Measurements from ENCODE around the gene PGBD4.

PGBD4 gene

DNA sequence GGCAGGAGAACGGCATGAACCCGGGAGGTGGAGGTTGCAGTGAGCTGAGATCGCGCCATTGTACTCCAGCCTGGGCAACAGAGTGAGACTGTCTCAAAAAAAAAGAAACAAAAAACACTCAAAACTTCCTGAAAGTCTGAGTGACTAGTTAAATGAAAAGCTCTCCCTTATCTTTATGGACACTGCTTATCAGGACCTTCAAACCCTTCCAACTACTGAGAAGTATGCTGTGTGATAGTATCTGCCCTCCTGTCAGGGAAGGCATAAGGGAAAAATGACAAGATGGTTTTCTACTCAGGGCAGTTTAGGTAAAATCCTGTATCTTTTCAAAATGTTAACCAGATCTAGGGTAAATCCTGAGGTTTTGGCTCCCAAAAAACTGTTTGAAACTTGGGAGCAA is 22.0 kb upstream of the PGBD4 start:
- Histone ChIP-seq H3K4me3 (replicated peaks; ENCODE audit: insufficient read depth, low read length) (no peak overlapping the region), H3K27me3 (ENCODE audit: insufficient read depth, poor library complexity, severe bottlenecking) (no peaks in the 10 kb centered on the region)
- no peak for DNase-seq (ENCODE audit: low read depth in 1 of 2, low spot score in 1 of 2)

DNA sequence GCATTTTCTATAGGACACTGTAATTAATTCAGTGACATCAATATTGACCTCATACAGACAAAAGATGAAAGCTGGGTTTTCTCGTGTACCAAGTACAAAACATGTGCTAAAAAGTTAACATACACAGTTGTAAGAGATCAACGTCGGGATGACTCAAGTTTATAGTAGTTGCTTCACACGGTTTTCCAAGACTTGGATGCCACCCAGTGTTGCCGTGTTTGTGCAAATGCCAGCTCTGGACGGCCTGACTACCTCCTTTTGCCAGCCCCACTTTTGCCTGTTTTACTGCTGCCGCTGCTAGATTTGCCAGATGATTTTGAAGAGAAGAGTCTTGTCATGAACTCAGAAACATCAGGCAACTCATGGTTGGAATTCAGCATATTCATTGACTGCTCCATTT is 17.8 kb upstream of the PGBD4 start:
- no peak overlapping the region for H3K27ac ChIP-seq (replicated peaks)
- TF ChIP-seq GABPA (IDR thresholded peaks at IDR 0.05; ENCODE audit: low read depth) = no peak
- TF ChIP-seq, protein P1, sequence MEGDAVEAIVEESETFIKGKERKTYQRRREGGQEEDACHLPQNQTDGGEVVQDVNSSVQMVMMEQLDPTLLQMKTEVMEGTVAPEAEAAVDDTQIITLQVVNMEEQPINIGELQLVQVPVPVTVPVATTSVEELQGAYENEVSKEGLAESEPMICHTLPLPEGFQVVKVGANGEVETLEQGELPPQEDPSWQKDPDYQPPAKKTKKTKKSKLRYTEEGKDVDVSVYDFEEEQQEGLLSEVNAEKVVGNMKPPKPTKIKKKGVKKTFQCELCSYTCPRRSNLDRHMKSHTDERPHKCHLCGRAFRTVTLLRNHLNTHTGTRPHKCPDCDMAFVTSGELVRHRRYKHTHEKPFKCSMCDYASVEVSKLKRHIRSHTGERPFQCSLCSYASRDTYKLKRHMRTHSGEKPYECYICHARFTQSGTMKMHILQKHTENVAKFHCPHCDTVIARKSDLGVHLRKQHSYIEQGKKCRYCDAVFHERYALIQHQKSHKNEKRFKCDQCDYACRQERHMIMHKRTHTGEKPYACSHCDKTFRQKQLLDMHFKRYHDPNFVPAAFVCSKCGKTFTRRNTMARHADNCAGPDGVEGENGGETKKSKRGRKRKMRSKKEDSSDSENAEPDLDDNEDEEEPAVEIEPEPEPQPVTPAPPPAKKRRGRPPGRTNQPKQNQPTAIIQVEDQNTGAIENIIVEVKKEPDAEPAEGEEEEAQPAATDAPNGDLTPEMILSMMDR (IDR thresholded peaks at IDR 0.05; ENCODE audit: insufficient read depth, low read length) = no peak
- TF ChIP-seq SPI1 (IDR thresholded peaks at IDR 0.05; ENCODE audit: borderline replicate concordance, low read depth) = no peak
- TF ChIP-seq, protein P2, sequence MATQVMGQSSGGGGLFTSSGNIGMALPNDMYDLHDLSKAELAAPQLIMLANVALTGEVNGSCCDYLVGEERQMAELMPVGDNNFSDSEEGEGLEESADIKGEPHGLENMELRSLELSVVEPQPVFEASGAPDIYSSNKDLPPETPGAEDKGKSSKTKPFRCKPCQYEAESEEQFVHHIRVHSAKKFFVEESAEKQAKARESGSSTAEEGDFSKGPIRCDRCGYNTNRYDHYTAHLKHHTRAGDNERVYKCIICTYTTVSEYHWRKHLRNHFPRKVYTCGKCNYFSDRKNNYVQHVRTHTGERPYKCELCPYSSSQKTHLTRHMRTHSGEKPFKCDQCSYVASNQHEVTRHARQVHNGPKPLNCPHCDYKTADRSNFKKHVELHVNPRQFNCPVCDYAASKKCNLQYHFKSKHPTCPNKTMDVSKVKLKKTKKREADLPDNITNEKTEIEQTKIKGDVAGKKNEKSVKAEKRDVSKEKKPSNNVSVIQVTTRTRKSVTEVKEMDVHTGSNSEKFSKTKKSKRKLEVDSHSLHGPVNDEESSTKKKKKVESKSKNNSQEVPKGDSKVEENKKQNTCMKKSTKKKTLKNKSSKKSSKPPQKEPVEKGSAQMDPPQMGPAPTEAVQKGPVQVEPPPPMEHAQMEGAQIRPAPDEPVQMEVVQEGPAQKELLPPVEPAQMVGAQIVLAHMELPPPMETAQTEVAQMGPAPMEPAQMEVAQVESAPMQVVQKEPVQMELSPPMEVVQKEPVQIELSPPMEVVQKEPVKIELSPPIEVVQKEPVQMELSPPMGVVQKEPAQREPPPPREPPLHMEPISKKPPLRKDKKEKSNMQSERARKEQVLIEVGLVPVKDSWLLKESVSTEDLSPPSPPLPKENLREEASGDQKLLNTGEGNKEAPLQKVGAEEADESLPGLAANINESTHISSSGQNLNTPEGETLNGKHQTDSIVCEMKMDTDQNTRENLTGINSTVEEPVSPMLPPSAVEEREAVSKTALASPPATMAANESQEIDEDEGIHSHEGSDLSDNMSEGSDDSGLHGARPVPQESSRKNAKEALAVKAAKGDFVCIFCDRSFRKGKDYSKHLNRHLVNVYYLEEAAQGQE (IDR thresholded peaks at IDR 0.05; ENCODE audit: insufficient replicate concordance, low read depth) = no peak
- no peak for TF ChIP-seq POLR2AphosphoS5 (IDR thresholded peaks at IDR 0.05; ENCODE audit: low read depth)
- DNase-seq (ENCODE audit: low read depth in 1 of 2, low spot score in 1 of 2) = no peak

More for the DNA sequence above, 22.0 kb upstream of the PGBD4 start:
- H3K27ac ChIP-seq (replicated peaks) = no peak overlapping the region
- TF ChIP-seq POLR2AphosphoS5 (IDR thresholded peaks at IDR 0.05; ENCODE audit: low read depth) (no peak), SPI1 (IDR thresholded peaks at IDR 0.05; ENCODE audit: borderline replicate concordance, low read depth) (no peak), GABPA (IDR thresholded peaks at IDR 0.05; ENCODE audit: low read depth) (no peak)
- TF ChIP-seq, protein P1 (IDR thresholded peaks at IDR 0.05; ENCODE audit: insufficient read depth, low read length) = no peak
- TF ChIP-seq, protein P2 (IDR thresholded peaks at IDR 0.05; ENCODE audit: insufficient replicate concordance, low read depth) = no peak

DNA sequence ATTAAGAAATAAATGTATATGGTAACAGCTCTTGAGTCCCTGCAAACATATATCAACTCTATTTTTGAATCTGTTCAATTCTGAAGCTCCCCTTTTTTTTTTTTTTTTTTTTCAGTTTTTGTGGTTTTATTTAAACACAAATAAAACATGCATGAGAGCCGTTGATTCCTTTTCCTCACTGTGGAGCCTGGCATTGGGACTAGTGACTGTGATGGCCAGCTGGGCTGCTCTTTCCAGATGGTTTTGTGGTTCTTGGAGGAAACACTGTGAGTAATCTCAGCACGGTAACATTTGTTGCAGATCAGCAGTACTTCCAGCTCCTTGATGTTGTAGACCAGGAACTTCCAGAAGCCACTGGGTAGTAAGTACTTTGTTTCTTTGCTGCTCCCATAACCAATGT is 16.1 kb upstream of the PGBD4 start:
- DNase-seq (ENCODE audit: low read depth in 1 of 2, low spot score in 1 of 2) = no peak
- no peak overlapping the region for H3K27ac ChIP-seq (replicated peaks)
- TF ChIP-seq, protein P1 (IDR thresholded peaks at IDR 0.05; ENCODE audit: insufficient read depth, low read length) = no peak
- TF ChIP-seq POLR2AphosphoS5 (IDR thresholded peaks at IDR 0.05; ENCODE audit: low read depth) (no peak), GABPA (IDR thresholded peaks at IDR 0.05; ENCODE audit: low read depth) (no peak), SPI1 (IDR thresholded peaks at IDR 0.05; ENCODE audit: borderline replicate concordance, low read depth) (no peak)
- TF ChIP-seq, protein P2 (IDR thresholded peaks at IDR 0.05; ENCODE audit: insufficient replicate concordance, low read depth) = no peak
- no peak overlapping the region for H3K4me3 ChIP-seq (replicated peaks; ENCODE audit: insufficient read depth, low read length)
- H3K27me3 ChIP-seq (ENCODE audit: insufficient read depth, poor library complexity, severe bottlenecking) = no peaks in the 10 kb centered on the region

More for the DNA sequence above, 17.8 kb upstream of the PGBD4 start:
- no peak overlapping the region for H3K4me3 ChIP-seq (replicated peaks; ENCODE audit: insufficient read depth, low read length)
- H3K27me3 ChIP-seq (ENCODE audit: insufficient read depth, poor library complexity, severe bottlenecking) = no peaks in the 10 kb centered on the region
